Right atrium auricular region (tissue), 2 donors: ENCODE results near the gene SIAE. TPM values are rescaled to one million over a fixed set of nuclear protein-coding genes. Genes with fewer than 3 reads are reported as not detected.
A peak's percentile ranks its signal among the peaks of the same experiment; 100 is the strongest.

ENCODE experiments used
- DNase-seq: peaks from one replicate; pipeline ENCODE4 v3.0.0-alpha.2; 2019; ENCODE audit warnings: low spot score
- H3K27ac ChIP-seq, 2 donors: fragments of 200-600 bp; sonication (generic); 1 replicate in 1 of 2; 2 replicates in 1 of 2; pipeline ENCODE4 v1.5.1; 2016 to 2019
- H3K27me3 ChIP-seq, 2 donors: fragments of 200-600 bp; sonication (generic); one replicate each; pipeline versions ENCODE4 v1.5.1 to v1.6.0; 2017 to 2019
- H3K36me3 ChIP-seq: fragments of 200-600 bp; sonication (generic); one replicate; pipeline ENCODE4 v1.5.1; 2016
- H3K4me1 ChIP-seq, 2 donors: fragments of 200-600 bp; sonication (generic); one replicate each; pipeline versions ENCODE4 v1.5.1 to v1.6.0; 2017 to 2019
- H3K4me3 ChIP-seq, 2 donors: fragments of 200-600 bp; sonication (generic); 1 replicate in 1 of 2; 2 replicates in 1 of 2; pipeline ENCODE4 v1.5.1; 2017 to 2019; ENCODE audit warnings: mild to moderate bottlenecking in 1 of 2, moderate library complexity in 1 of 2
- H3K9me3 ChIP-seq, 2 donors: fragments of 200-600 bp; sonication (generic); one replicate each; pipeline ENCODE4 v1.5.1; 2019
- total RNA-seq, 2 donors: library from RNA; depleted of rRNA; stranded (reverse); fragments of >200 nt; gene quantifications; one replicate each; pipeline ENCODE4 v1.1.0, GENCODE V29; 2016
- TF ChIP-seq, protein P1 (sequence below), 2 donors: fragments of 200-600 bp; sonication (generic); IDR thresholded peaks; one replicate each; pipeline ENCODE4 v1.5.1; 2019; ENCODE audit warnings: antibody characterized with exemption in 2 of 2

The SIAE gene
- total RNA-seq, 2 donors from 2014 or later = 12.5 to 40.8 TPM

DNA sequence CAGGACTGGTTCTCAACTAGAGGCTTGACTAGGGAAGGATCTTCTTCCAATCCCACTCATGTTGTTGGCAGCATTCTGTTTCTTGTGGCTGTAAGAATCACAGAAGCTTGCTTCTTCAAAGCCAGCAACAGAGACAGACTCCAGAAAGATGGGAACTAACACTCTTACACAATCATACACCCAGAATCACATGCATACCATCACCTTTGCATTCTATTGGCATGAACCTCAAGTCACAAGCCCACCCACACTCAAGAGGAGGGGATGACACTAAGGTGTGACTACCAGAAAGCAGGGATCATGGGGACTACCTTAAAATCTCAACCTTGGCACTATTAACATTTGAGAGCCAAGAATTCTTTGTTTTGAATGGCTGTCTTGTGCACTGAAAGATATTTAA is 75.9 kb downstream of the SIAE start:
- no peak overlapping the region for H3K27ac ChIP-seq
- H3K9me3 ChIP-seq = no peaks in the 10 kb centered on the region
- TF ChIP-seq, protein P1, sequence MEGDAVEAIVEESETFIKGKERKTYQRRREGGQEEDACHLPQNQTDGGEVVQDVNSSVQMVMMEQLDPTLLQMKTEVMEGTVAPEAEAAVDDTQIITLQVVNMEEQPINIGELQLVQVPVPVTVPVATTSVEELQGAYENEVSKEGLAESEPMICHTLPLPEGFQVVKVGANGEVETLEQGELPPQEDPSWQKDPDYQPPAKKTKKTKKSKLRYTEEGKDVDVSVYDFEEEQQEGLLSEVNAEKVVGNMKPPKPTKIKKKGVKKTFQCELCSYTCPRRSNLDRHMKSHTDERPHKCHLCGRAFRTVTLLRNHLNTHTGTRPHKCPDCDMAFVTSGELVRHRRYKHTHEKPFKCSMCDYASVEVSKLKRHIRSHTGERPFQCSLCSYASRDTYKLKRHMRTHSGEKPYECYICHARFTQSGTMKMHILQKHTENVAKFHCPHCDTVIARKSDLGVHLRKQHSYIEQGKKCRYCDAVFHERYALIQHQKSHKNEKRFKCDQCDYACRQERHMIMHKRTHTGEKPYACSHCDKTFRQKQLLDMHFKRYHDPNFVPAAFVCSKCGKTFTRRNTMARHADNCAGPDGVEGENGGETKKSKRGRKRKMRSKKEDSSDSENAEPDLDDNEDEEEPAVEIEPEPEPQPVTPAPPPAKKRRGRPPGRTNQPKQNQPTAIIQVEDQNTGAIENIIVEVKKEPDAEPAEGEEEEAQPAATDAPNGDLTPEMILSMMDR (IDR thresholded peaks at IDR 0.05) = no peak
- H3K36me3 ChIP-seq = no peaks in the 10 kb centered on the region
- no peaks in the 10 kb centered on the region for H3K27me3 ChIP-seq
- H3K4me3 ChIP-seq = no peak overlapping the region
- DNase-seq = no peak
- H3K4me1 ChIP-seq = no peaks in the 10 kb centered on the region

DNA sequence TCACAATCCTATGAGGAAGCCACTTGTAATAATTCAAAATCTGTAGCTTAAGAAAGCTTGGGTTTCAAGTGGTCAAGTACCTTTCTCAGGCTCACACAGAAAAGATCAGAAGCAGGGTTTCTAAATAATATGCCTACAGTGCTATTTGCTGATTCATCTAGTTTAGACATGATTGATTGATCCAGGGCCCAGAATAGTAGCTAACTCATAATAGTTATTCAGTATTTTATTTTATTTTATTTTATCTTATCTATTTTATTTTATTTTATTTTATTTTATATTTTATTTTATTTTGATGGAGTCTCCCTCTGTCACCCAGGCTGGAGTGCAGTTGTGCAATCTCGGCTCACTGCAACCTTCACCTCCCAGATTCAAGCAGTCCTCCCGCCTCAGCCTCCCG is 78.2 kb downstream of the SIAE start:
- no peak overlapping the region for H3K27ac ChIP-seq
- no peaks in the 10 kb centered on the region for H3K4me1 ChIP-seq
- no peaks in the 10 kb centered on the region for H3K9me3 ChIP-seq
- H3K4me3 ChIP-seq = no peak overlapping the region
- DNase-seq = no peak
- H3K27me3 ChIP-seq = no peaks in the 10 kb centered on the region
- TF ChIP-seq, protein P1 (IDR thresholded peaks at IDR 0.05) = no peak
- no peaks in the 10 kb centered on the region for H3K36me3 ChIP-seq

GRCh38 chr11:124592627-124593026 is 80.9 kb downstream of the SIAE start:
- no peaks in the 10 kb centered on the region for H3K27me3 ChIP-seq
- TF ChIP-seq, protein P1 (IDR thresholded peaks at IDR 0.05) = no peak
- H3K9me3 ChIP-seq = no peaks in the 10 kb centered on the region
- H3K4me3 ChIP-seq = no peak overlapping the region
- no peak for DNase-seq
- no peaks in the 10 kb centered on the region for H3K4me1 ChIP-seq
- H3K36me3 ChIP-seq = no peaks in the 10 kb centered on the region
- no peak overlapping the region for H3K27ac ChIP-seq

DNA sequence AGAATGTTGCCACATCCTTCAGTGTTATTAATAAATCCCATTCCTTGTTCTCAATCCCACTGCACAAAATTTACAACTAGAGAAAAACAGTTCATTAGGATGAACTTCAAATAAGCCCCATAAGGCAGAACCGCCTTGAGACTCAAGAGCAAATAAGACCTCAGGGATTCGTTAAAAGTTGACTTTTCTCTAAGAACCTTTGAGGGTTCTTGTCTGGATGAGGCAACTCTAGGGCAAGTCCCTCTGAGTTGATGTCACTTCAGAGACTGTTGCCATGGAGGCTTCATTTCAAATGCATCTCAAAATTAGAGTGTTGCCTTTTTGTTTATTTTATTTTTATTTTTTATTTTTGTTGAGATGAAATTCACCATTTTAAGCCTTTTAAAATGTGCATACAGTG is 82.1 kb downstream of the SIAE start:
- no peaks in the 10 kb centered on the region for H3K4me1 ChIP-seq
- H3K27ac ChIP-seq = no peak overlapping the region
- no peak for DNase-seq
- TF ChIP-seq, protein P1 (IDR thresholded peaks at IDR 0.05) = no peak
- H3K36me3 ChIP-seq = no peaks in the 10 kb centered on the region
- H3K9me3 ChIP-seq = no peaks in the 10 kb centered on the region
- no peaks in the 10 kb centered on the region for H3K27me3 ChIP-seq
- H3K4me3 ChIP-seq = no peak overlapping the region

- Histone ChIP-seq H3K9me3 (no peaks in the 10 kb centered on the region), H3K4me1 (no peaks in the 10 kb centered on the region), H3K27ac (no peak overlapping the region), H3K36me3 (no peaks in the 10 kb centered on the region), H3K4me3 (no peak overlapping the region), H3K27me3 (no peaks in the 10 kb centered on the region)
- TF ChIP-seq, protein P1 (IDR thresholded peaks at IDR 0.05) = peak; percentile 39 to 68
- peak; percentile 69 for DNase-seq
These were observed 87.2 kb downstream of the SIAE start for GRCh38 chr11:124586238-124586860.
